ENCODE data around the gene BTG2. TPM values are rescaled to one million over a fixed set of nuclear protein-coding genes. Genes with fewer than 3 reads are reported as not detected.

BTG2 gene
- total RNA-seq, 1 experiment from 2014 or later: 19.4 TPM

- Mint-ChIP-seq H3K4me3 (peak overlapping the region; percentile 79), H3K27ac (no peak overlapping the region), H3K36me3 (peaks cover 7% of the 10 kb centered on the region), H3K9me3 (no peaks in the 10 kb centered on the region), H3K4me1 (peaks cover 55% of the 10 kb centered on the region), H3K27me3 (ENCODE audit: low read depth) (peaks cover 96% of the 10 kb centered on the region)
- TF ChIP-seq ZNF532 (CRISPR knock-in tag; IDR thresholded peaks at IDR 0.05; ENCODE audit: borderline replicate concordance): no peak
- no peak for TF ChIP-seq ATF2 (CRISPR knock-in tag; IDR thresholded peaks at IDR 0.05; ENCODE audit: borderline replicate concordance, low read depth)
- TF ChIP-seq CBFB (CRISPR knock-in tag; IDR thresholded peaks at IDR 0.05; ENCODE audit: low read depth): no peak
- ChIA-PET POLR2A (interaction anchor here (0.9 to 5.0 kb wide), 3 partner anchors 12 to 21 kb away, joined by 7 to 37 read pairs (median 8); no protein-coding TSS in a partner anchor), CTCF (interaction anchor here (0.6 to 6.5 kb wide), 7 partner anchors 15 to 182 kb away, joined by 3 to 66 read pairs (median 15); no protein-coding TSS in a partner anchor)
- DNase-seq (ENCODE audit: low spot score): no peak
- no peak for ATAC-seq
Measured at GRCh38 chr1:203305809-203306088, 430 bp downstream of the BTG2 start.

- TF ChIP-seq MYBL2 (CRISPR knock-in tag; IDR thresholded peaks at IDR 0.05) (no peak), ETV6 (CRISPR knock-in tag; IDR thresholded peaks at IDR 0.05) (no peak), ZNF138 (CRISPR knock-in tag; conservative IDR thresholded peaks at IDR 0.05) (no peak), ZNF532 (CRISPR knock-in tag; IDR thresholded peaks at IDR 0.05; ENCODE audit: borderline replicate concordance) (no peak), NFYB (CRISPR knock-in tag; conservative IDR thresholded peaks at IDR 0.05; ENCODE audit: low read depth) (no peak)
- DNase-seq (ENCODE audit: low spot score) (no peak), ATAC-seq (no peak)
- peaks cover 96% of the 10 kb centered on the region for H3K27me3 Mint-ChIP-seq (ENCODE audit: low read depth)
- peaks cover 7% of the 10 kb centered on the region for H3K36me3 Mint-ChIP-seq
- no peak overlapping the region for H3K27ac Mint-ChIP-seq
- CTCF ChIA-PET: interaction anchor here (0.6 to 6.5 kb wide), 19 partner anchors 15 to 267 kb away, joined by 3 to 66 read pairs (median 7); partner anchors contain the start of genes ADORA1 and FMOD
- peak overlapping the region; percentile 79 for H3K4me3 Mint-ChIP-seq
- H3K4me1 Mint-ChIP-seq: peaks cover 55% of the 10 kb centered on the region
- no peaks in the 10 kb centered on the region for H3K9me3 Mint-ChIP-seq
- POLR2A ChIA-PET: interaction anchor here (0.6 to 5.0 kb wide), 9 partner anchors 11 to 215 kb away, joined by 3 to 37 read pairs (median 7); no protein-coding TSS in a partner anchor
Measured at GRCh38 chr1:203306089-203306964, 1.0 kb downstream of the BTG2 start.

GRCh38 chr1:203306965-203307541 is 1.7 kb downstream of the BTG2 start:
- CTCF ChIA-PET: interaction anchor here (0.6 to 6.5 kb wide), 25 partner anchors 9 to 267 kb away, joined by 3 to 66 read pairs (median 6); partner anchors contain the start of genes ADORA1 and FMOD
- no peak for ATAC-seq
- Mint-ChIP-seq H3K4me1 (peaks cover 59% of the 10 kb centered on the region), H3K27me3 (ENCODE audit: low read depth) (peaks cover 98% of the 10 kb centered on the region), H3K36me3 (peaks cover 7% of the 10 kb centered on the region), H3K27ac (no peak overlapping the region), H3K9me3 (no peaks in the 10 kb centered on the region), H3K4me3 (peak overlapping the region; percentile 79)
- no peak for TF ChIP-seq CDX4 (CRISPR knock-in tag; IDR thresholded peaks at IDR 0.05; ENCODE audit: borderline replicate concordance)
- TF ChIP-seq FOXP4 (CRISPR knock-in tag; IDR thresholded peaks at IDR 0.05): no peak
- TF ChIP-seq E2F1 (CRISPR knock-in tag; IDR thresholded peaks at IDR 0.05): no peak
- peak; percentile 37 for DNase-seq (ENCODE audit: low spot score)
- POLR2A ChIA-PET: interaction anchor here (0.6 to 5.0 kb wide), 7 partner anchors 12 to 40 kb away, joined by 3 to 37 read pairs (median 8); no protein-coding TSS in a partner anchor

All from WTC11 (cell line).